K562 (cell line): ENCODE results near the gene NPHP3. TPM values are rescaled to one million over a fixed set of nuclear protein-coding genes. Genes with fewer than 3 reads are reported as not detected.

Experiments used
- ATAC-seq: fragments of 200-7000 bp; cut with Tn5 transposase; 3 replicates; pipeline ENCODE4 v1.9.1; 2020; ENCODE audit warnings: moderate library complexity
- BruUV-seq: library from RNA; stranded (reverse); fragments of 400-500 nt; replicated peaks from 2 replicates; lab custom pipeline; 2021; lab: Mats Ljungman, UMichigan
- CTCF ChIA-PET: fragments of 300-600 bp; formaldehyde crosslinking; extraction: SDS; loops from one replicate; lab custom pipeline; 2021; ENCODE audit warnings: low intra/inter-chr PET ratio; lab: Yijun Ruan, JAX
- POLR2A ChIA-PET: fragments of 300-600, 350-650 bp; sonication (Branson Sonifier 250); formaldehyde crosslinking; extraction: SDS; loops from one replicate; lab custom pipeline; 2021; ENCODE audit warnings: antibody characterized with exemption, inconsistent platforms; lab: Yijun Ruan, JAX
- DNase-seq, 4 experiments: peaks; one replicate each; pipeline versions ENCODE4 v3.0.0 to v3.0.0-alpha.2; 2011 to 2018; ENCODE audit warnings: low spot score in 3 of 4, mixed read lengths in 3 of 4; ENCODE audit errors: extremely low read depth in 1 of 4
- FAIRE-seq: peaks from 2 replicates; lab custom pipeline; 2011; peaks lifted over from hg19 to GRCh38; lab: Jason Lieb, UNC
- H2AFZ ChIP-seq: 2 replicates; pipeline ENCODE4 v1.6.0; 2011; ENCODE audit warnings: low read depth, low read length, control low read depth, inconsistent platforms
- H3K27ac ChIP-seq: fragments of 200-600 bp; 3 replicates; pipeline ENCODE4 v1.8.0; 2011; ENCODE audit warnings: low read depth, mild to moderate bottlenecking, control low read depth, inconsistent platforms, low read length, moderate library complexity, mixed read lengths; ENCODE audit errors: extremely low read depth
- H3K27me3 ChIP-seq, 2 experiments: fragments of 300-600 bp in 1 of 2; 2 replicates in 1 of 2; 3 replicates in 1 of 2; pipeline versions ENCODE4 v1.6.0 to v1.8.0; 2011; ENCODE audit warnings: inconsistent platforms in 2 of 2, low read length in 2 of 2, mild to moderate bottlenecking in 1 of 2, mixed read lengths in 1 of 2, moderate library complexity in 1 of 2; ENCODE audit not compliant: control insufficient read depth in 2 of 2, insufficient read depth in 2 of 2
- H3K36me3 ChIP-seq: fragments of 300-600 bp; 3 replicates; pipeline ENCODE4 v1.8.0; 2011; ENCODE audit warnings: mild to moderate bottlenecking, low read length, inconsistent platforms; ENCODE audit not compliant: control insufficient read depth, insufficient read depth
- H3K4me1 ChIP-seq, 2 experiments: fragments of 200-600 bp in 1 of 2; replicated peaks in 1 of 2; 2 replicates in 1 of 2; 3 replicates in 1 of 2; pipeline versions ENCODE4 v1.5.1 to v1.8.0; 2011; ENCODE audit warnings: inconsistent platforms in 2 of 2, low read length in 2 of 2, mild to moderate bottlenecking in 1 of 2, mixed read lengths in 1 of 2, moderate library complexity in 1 of 2; ENCODE audit not compliant: control insufficient read depth in 2 of 2, insufficient read depth in 2 of 2
- H3K4me2 ChIP-seq: 2 replicates; pipeline ENCODE4 v1.6.1; 2011; ENCODE audit warnings: low read length, control low read depth, inconsistent platforms, mixed read lengths; ENCODE audit not compliant: insufficient read depth
- H3K4me3 ChIP-seq: fragments of 200-600 bp; sonication (generic), shearing (Covaris generic); 2 replicates; pipeline ENCODE4 v1.5.1; 2016; ENCODE audit warnings: control low read depth, inconsistent platforms
- H3K79me2 ChIP-seq: fragments of 200-600 bp; 3 replicates; pipeline ENCODE4 v1.8.0; 2011; ENCODE audit warnings: low read length, inconsistent platforms; ENCODE audit not compliant: control insufficient read depth, insufficient read depth
- H3K9ac ChIP-seq, 2 experiments: 2 replicates each; pipeline versions ENCODE4 v1.6.0 to v1.6.1; 2011; ENCODE audit warnings: low read depth in 2 of 2, low read length in 2 of 2, control low read depth in 1 of 2, inconsistent platforms in 1 of 2, mild to moderate bottlenecking in 1 of 2, mixed read lengths in 1 of 2; ENCODE audit not compliant: insufficient read depth in 1 of 2
- H3K9me1 ChIP-seq: one replicate; pipeline ENCODE4 v1.6.0; 2011; ENCODE audit warnings: inconsistent platforms, mild to moderate bottlenecking, low read length, moderate library complexity; ENCODE audit not compliant: control insufficient read depth, insufficient read depth
- H3K9me3 ChIP-seq: replicated peaks from 2 replicates; pipeline ENCODE4 v1.5.1; 2011; ENCODE audit warnings: low read depth, low read length, inconsistent platforms; ENCODE audit not compliant: control insufficient read depth, insufficient read depth
- H4K20me1 ChIP-seq: replicated peaks from 2 replicates; pipeline ENCODE4 v1.6.1; 2011; ENCODE audit warnings: low read length, inconsistent platforms, mixed read lengths; ENCODE audit not compliant: control insufficient read depth, insufficient read depth
- CTCF ChIP-seq, 3 experiments: IDR thresholded peaks in 2 of 3; conservative IDR thresholded peaks in 1 of 3; 2 replicates each; pipeline ENCODE4 v1.5.1; 2011 to 2012; ENCODE audit warnings: low read length in 3 of 3, mild to moderate bottlenecking in 3 of 3, control low read depth in 2 of 3, improper control_type of control experiment in 1 of 3, inconsistent platforms in 1 of 3, low read depth in 1 of 3, mixed read lengths in 1 of 3, moderate library complexity in 1 of 3; ENCODE audit not compliant: insufficient read depth in 2 of 3
- DEAF1 ChIP-seq: fragments of 450-650 bp; formaldehyde crosslinking; IDR thresholded peaks from 2 replicates; pipeline ENCODE4 v1.4.0; 2020; ENCODE audit warnings: mild to moderate bottlenecking, moderate library complexity
- NR2F6 ChIP-seq: fragments of 450-650 bp; formaldehyde crosslinking; IDR thresholded peaks from 2 replicates; pipeline ENCODE4 v1.4.0; 2020; ENCODE audit warnings: mild to moderate bottlenecking
- RAD21 ChIP-seq, 2 experiments: fragments of 250-450 bp in 1 of 2; fragments of 450-650 bp in 1 of 2; sonication (Bioruptor Pico) in 1 of 2; formaldehyde crosslinking in 1 of 2; IDR thresholded peaks in 1 of 2; conservative IDR thresholded peaks in 1 of 2; 2 replicates each; pipeline versions ENCODE4 v1.4.0 to v1.8.0; 2020 to 2022; ENCODE audit warnings: mild to moderate bottlenecking in 2 of 2, moderate library complexity in 1 of 2
- REST ChIP-seq, 2 experiments: fragments of 450-650 bp; formaldehyde crosslinking in 1 of 2; IDR thresholded peaks; 2 replicates each; pipeline versions ENCODE4 v1.4.0 to v1.6.1; 2014 to 2020; ENCODE audit warnings: mild to moderate bottlenecking in 2 of 2, borderline replicate concordance in 1 of 2, low read depth in 1 of 2
- SMC3 ChIP-seq: conservative IDR thresholded peaks from 2 replicates; pipeline ENCODE4 v1.6.1; 2011; ENCODE audit warnings: low read depth, low read length, improper control_type of control experiment; ENCODE audit not compliant: insufficient read depth
- ZNF224 ChIP-seq: sonication (generic); formaldehyde crosslinking; IDR thresholded peaks from 2 replicates; pipeline ENCODE4 v1.8.0; 2022; ENCODE audit warnings: mild to moderate bottlenecking, missing genetic modification reagents
- WGBS: fragments of 100-300 bp; shearing (Covaris generic); methylation state at CpG from one replicate; pipeline ENCODE4 v1.1.6; 2016; ENCODE audit warnings: low coverage, mixed read lengths; ENCODE audit not compliant: insufficient coverage; ENCODE audit errors: missing lambda C conversion rate; 5-methylcytosine and 5-hydroxymethylcytosine counted together
- in situ Hi-C: fragments of 300-500 bp; cut with MboI; formaldehyde crosslinking; loops from 4 replicates; pipeline ENCODE4 v1.15.0; 2018; ENCODE audit warnings: inconsistent platforms, mixed read lengths
- intact Hi-C: fragments of 100-400 bp; cut with micrococcal nuclease; formaldehyde crosslinking; loops from 2 replicates; pipeline ENCODE4 v1.14.2; 2022
- polyA plus RNA-seq, 8 experiments: library from polyadenylated mRNA; depleted of rRNA in 4 of 8; stranded (reverse) in 5 of 8; unstranded in 3 of 8; fragments of >200 nt; fragmentation: Nextera tagmentation in 2 of 8; fragmentation: Illumina TruSeq in 1 of 8; extraction: Ambion mirVana in 2 of 8; extraction: Trizol in 1 of 8; gene quantifications; 2 replicates each; pipeline versions ENCODE4 v1.2.1 to v1.2.3, GENCODE V29; 2011 to 2014; ENCODE audit warnings: inconsistent platforms in 1 of 8, missing spikeins in 1 of 8
- total RNA-seq, 7 experiments: library from RNA; depleted of rRNA in 6 of 7; stranded (reverse); fragments of >200 nt in 6 of 7; fragmentation: Illumina TruSeq in 2 of 7; extraction: Trizol in 2 of 7; gene quantifications; 2 replicates each; pipeline versions ENCODE4 v1.2.1 to v1.2.3, GENCODE V29; 2011 to 2021; ENCODE audit warnings: low replicate concordance in 1 of 7

The NPHP3 gene
- total and polyA plus RNA-seq, 9 of the 15 experiments (the other 6 are each of a cell fraction or from before 2014, with no cell fraction given) = 0.62 to 13.2 (median 5.8) TPM

GRCh38 chr3:132730891-132731580 is 8.8 kb upstream of the NPHP3 start:
- H3K79me2 ChIP-seq = no peaks in the 10 kb centered on the region
- no peak overlapping the region for H3K4me2 ChIP-seq
- no peak overlapping the region for H3K9ac ChIP-seq
- CTCF ChIA-PET = interaction anchor here (0.6 to 2.5 kb wide), 5 partner anchors 641 to 936 kb away, joined by 3 to 10 read pairs (median 8); no protein-coding TSS in a partner anchor
- no peaks in the 10 kb centered on the region for H3K9me1 ChIP-seq
- H3K4me1 ChIP-seq = no peaks in the 10 kb centered on the region
- TF ChIP-seq CTCF (IDR thresholded peaks at IDR 0.05 in 2 of 3, conservative IDR thresholded peaks at IDR 0.05 in 1 of 3; ENCODE audit: insufficient read depth in 2 of 3, low read depth in 1 of 3, low read length in 3 of 3) (peak; percentile 54 to 71 (median 55); a peak in 5 of 6 replicates), SMC3 (peak; percentile 43; the same call in 1 of the 2 replicates), ZNF224 (CRISPR knock-in tag) (no peak), RAD21 (CRISPR knock-in tag; conservative IDR thresholded peaks at IDR 0.05 in 1 of 2, IDR thresholded peaks at IDR 0.05 in 1 of 2) (peak; percentile 71 to 81), REST (IDR thresholded peaks at IDR 0.05; ENCODE audit: borderline replicate concordance) (peak; percentile 63), REST (CRISPR knock-in tag; IDR thresholded peaks at IDR 0.05; ENCODE audit: low read depth) (no peak), NR2F6 (CRISPR knock-in tag) (no peak), DEAF1 (CRISPR knock-in tag) (peak; percentile 69; the same call in 1 of the 2 replicates)
- TF ChIP-seq, all 486 proteins: peak for 5
- 0% methylated on average over 2 of the region's 2 CpGs for WGBS
- no peaks in the 10 kb centered on the region for H3K36me3 ChIP-seq
- DNase-seq (peak in 2 of 4 experiments; percentile 22 to 49), ATAC-seq (peak; percentile 87), FAIRE-seq (peak; percentile 72)
- intact Hi-C loops (loop anchor here (1.0 to 2.0 kb wide), 3 partner anchors 310 to 692 kb away; no protein-coding TSS in a partner anchor), in situ Hi-C loops (loop anchor here (10.0 to 25.0 kb wide), 3 partner anchors 306 to 1081 kb away; partner anchors contain the start of genes SRPRB and TMEM108)
- no peak overlapping the region for H3K4me3 ChIP-seq
- no peaks in the 10 kb centered on the region for H3K9me3 ChIP-seq
- no TSS peak for BruUV-seq
- H4K20me1 ChIP-seq = no peaks in the 10 kb centered on the region
- POLR2A ChIA-PET = interaction anchor here (0.7 to 0.9 kb wide), 2 partner anchors 12 to 310 kb away, joined by 3 to 4 read pairs; no protein-coding TSS in a partner anchor
- H3K27me3 ChIP-seq = no peaks in the 10 kb centered on the region
- H3K27ac ChIP-seq = no peak overlapping the region
- 0 out of 2 replicates have a peak overlapping the region, but pooled peaks have one; percentile 2 for H2AFZ ChIP-seq
